Inflammatory macrophage treated with lipopolysaccharide for 1 hour (primary cell): Measurements from ENCODE around the gene ASPG.

Experiments
- DNase-seq, 2 donors: peaks; one replicate each; pipeline ENCODE4 v3.0.0-alpha.2; 2020 to 2022

ASPG gene

DNA sequence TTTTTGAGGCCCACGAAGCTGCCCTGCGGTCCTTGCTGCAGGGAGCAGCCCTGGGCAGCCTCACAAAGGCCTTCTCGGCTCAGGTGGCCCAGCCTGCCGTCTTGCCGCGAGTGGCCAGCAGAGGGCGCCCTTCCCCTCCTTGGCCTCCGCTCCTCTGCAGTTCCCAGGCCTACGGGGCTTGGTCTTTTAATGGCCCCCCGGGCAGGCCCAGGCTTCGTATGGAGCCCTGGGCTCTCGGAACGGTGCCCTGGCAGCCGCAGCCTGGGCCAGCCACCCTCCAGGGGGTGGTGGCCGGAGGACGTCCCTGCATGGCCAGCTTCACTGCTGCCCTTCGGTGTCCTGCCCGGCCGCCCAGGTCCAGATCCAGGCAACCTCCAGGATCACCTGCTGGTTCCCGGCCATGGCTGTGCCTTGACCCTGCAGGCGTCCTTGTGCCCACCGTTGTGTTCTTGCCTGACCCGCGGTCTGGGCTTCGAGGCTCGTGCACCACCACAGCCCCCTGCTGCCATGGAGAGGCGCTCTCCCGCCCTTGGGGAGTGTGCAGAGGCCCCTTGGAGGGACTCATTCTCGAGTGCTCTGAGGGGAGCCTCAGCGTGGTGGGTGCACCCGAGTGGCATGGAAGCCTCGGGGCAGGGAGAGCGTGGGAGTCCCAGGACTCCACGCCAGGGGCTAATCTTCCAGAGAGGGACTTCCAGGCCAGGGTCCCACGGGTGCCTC is 9.4 kb downstream of the ASPG start:
- peak in 1 of 2 donors; percentile 69 for DNase-seq

DNA sequence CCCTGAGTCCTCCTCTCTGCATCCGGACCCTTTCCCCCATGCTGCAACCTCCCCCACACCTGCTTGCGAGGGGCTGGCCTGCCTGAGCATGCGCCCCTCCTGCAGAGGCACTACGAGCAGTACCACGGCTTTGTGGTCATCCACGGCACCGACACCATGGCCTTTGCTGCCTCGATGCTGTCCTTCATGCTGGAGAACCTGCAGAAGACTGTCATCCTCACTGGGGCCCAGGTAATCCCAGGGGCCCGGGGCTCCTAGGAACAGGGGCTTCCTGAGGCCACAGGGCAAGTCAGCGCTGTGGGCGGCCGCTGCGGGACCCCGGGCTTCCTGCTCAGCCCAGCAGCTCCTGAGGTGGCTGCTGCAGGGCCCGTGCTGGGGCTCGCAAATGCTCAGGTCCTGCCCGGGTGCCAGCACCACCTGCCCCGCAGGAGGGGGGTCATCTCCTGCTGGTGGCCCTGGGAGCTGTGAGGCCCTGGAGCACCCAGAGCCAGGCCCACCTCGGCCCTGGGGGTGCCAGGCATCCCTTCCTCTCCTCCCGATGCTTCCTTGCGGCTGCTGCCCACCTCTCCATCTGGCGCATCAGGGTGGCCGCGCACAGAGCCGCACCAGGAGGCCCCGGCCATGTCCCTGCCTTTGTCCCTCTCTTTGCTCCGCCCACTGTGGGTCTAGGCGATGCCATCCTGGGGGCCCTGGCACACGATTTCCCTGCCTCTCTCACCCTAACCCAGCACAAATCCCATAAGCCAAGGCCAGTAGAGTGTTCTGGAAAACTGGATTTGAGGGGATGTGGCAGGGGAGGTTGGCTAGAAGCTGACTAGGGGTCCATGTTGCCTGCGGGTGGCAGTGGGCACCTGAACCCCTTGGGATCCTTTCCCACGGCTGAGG is 10.2 kb downstream of the ASPG start:
- no peak for DNase-seq

DNA sequence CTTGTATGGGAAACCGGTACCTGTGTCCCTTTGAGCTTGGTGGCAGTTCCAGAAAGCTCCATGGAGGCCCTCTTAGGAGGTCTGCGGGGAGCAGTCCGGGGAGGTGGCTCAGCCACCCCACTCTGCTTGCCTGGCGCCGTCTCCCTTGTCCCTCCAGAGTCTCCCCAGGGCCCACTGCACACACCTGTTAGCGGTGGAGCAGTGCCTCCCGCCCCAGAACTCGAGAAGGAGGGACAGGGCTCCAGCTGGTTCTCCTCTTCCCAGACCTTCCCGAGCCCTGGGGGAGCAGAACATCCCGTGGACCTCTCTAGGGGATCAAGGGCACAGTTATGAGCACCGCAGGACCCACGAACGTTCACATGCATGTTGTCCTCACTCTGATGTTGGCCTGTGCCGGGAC is 10.8 kb downstream of the ASPG start:
- no peak for DNase-seq

DNA sequence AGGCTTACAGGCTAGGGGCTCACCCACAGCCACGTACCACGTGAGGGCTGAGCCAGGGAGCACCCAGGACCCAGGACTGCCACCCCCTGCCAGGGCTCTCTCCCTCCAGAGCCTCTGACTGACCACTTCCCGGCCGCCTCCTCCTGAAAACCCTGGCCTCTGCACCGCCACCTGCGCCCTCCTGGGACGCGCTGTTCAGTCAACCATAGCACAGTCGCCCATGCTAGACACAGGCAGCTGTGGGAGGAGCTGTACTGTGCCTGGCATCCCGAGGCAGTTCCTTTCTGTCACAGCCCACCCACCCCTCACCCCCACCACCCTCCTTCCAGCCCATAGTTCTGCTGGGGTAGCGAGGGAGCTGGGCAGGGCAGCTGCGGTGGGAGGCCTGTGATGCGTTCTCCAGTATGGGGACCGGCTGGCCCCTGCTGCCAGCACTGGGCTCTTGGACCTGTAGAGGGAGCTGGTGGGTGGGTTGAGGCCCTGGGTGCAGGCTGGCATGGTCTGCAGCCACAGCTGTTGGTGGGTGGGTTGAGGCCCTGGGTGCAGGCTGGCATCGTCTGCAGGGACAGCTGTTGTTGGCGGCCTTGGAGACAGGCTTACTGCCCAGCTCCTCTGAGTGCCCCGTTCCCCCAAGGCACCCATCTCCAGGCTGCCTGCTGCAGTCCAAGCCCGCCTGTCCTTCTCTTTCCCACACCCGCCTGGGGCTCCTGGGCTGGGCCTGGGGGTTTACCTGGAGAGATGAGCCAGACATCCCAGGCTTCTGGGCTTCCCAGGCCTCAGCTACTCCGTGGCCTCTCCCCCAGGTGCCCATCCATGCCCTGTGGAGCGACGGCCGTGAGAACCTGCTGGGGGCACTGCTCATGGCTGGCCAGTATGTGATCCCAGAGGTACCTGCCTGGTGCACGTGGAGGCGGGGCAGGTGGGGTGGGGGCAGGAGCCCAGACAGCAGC is 11.5 kb downstream of the ASPG start:
- no peak for DNase-seq

DNA sequence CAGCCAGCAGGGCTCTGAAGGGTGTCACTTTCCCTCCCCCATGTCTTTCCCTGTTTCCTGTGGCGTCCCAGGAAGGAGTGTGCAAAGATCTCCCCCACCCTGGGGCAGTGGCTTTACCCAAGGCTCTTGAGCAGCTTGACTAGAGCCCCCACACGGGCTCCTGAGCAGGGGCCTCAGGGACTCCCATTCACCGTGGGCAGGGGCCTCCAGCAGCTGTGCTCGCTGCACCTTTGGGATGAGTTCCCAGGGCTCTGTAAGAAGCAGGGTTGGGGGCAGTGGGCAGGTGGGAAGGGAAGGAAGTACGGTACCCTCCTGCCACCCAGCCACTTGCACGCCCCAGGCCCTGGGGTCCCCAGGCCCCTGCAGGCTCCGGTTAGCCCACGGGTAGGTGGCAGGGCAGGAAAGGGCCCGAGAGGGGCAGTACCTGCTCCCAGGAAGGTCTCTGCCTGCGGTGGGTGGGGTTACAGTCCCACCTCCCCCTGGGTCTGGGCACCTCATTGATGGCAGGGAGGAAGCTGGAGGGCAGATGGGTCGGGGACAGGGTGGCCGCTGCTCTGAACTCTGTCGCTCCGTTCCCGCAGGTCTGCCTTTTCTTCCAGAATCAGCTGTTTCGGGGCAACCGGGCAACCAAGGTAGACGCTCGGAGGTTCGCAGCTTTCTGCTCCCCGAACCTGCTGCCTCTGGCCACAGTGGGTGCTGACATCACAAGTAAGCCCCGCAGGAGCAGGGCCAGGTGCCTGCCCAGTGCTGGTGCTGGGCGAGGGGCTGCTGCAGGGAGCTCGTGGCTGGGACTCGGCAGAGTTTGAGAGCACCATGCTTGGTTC is 13.0 kb downstream of the ASPG start:
- DNase-seq: no peak

DNA sequence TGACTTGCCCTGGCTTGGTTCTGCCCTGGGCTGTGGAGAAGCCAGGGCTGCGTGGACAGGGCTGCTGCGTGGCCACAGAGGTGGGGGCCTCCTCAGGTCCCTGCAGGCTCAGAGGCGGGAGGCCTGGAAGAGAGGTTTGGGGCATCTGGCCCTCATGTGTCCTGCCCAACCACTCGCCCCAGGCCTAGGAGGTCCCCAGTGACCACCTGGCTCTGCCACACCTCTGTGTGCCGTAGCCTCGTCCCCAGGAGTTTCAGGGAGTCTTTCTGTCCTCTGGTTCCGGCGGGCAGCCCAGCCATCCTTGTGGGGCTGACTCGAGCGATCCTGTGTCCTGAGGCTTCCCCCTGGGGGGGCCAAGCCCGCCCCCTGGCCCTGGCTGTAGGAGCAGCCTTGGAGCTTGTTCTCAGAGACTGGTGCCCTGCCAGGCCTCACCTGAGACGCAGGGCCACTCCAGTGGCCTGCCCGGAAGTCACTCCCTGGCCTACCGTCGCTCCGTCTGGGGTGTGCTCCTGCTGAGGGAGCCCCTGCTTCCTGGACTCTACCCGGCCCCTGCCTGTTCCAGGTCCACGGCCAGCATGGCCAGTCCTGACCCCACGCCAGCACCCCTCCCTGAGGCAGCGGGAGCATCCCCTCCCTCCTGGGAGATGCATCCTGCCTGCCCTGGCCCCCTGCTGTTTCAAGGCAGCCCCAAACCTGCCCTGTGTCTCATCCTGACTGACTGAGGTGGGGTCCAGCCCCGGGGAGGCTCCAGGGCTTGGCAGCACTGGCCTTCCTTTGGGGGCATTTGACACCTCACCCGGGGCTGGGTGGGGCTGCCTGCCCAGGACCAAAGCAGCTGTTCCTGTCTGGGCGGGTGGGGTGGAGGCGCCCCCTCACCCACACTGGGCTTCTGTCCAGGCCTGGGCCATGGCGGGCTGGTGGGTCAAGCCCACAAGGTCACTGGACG is 13.9 kb downstream of the ASPG start:
- DNase-seq: no peak

DNA sequence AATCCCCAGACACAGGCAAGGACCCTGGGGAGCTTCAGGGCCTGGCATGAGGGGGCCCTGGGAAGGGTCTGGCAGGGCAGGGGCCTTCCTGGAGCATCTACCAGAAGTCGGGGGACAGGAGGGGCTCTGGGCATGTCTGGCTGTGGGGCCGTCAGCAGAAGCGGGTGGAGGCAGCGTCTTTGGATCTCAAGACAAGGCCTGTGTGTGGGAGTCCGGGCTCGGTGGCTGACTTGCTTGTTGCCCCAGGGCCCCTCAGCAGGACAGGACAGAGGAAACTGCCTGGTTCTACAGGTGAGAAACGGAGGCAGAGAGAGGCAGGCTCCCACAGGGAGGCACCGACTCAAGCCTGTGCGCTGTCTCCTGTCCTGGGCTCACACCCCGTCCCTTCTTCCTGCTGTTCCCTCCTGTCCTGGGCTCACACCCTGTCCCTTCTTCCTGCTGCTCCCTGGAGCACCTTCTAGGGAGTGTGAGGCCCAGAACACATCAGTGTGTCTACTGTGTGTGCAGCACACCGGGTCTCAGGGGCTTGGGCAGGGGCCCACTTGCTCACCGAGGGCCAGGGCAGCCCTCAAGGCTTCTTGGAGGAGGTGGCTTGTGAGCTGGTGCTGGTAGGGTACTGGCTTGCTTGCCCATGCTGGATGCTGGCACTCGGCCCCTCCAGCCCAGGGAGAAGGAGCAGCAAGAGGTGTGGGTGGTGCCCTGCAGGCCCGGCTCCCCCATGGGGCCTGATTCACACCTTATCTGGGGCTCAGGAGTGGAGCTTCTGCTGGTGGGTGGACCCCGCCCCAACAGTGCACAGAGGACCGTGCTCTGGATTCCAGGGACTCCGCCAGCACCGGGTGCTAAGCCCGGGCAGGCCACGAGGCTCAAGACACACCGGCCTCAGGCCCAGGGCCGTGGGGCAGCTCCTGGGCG is 14.9 kb downstream of the ASPG start:
- DNase-seq: no peak

DNA sequence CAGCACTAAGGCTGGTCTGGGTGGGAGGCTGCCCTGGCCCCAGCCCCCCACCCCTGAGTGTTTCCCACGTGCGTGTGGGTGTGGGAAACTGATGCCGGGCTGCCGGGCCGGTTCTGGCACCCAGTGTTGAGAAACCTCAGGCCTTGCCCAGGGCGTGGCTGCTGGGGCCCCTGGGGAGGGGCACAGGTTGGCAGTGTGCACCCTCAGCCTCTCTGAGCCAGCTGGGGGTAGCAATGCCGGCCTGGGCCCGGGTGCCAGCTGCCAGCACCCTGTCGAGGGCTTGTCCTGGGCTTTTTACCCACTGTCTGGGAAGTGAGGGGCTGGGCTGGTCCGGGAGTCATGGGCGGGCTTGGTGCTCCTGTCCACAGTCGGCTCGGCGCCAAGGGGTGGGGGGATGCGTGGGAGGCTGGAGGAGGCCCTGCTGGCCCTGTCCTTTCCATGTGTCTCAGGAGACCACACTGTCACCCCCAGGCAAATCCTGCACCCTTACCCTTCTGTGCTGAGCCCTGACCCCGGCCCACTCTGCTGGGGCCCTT is 15.7 kb downstream of the ASPG start:
- no peak for DNase-seq

DNA sequence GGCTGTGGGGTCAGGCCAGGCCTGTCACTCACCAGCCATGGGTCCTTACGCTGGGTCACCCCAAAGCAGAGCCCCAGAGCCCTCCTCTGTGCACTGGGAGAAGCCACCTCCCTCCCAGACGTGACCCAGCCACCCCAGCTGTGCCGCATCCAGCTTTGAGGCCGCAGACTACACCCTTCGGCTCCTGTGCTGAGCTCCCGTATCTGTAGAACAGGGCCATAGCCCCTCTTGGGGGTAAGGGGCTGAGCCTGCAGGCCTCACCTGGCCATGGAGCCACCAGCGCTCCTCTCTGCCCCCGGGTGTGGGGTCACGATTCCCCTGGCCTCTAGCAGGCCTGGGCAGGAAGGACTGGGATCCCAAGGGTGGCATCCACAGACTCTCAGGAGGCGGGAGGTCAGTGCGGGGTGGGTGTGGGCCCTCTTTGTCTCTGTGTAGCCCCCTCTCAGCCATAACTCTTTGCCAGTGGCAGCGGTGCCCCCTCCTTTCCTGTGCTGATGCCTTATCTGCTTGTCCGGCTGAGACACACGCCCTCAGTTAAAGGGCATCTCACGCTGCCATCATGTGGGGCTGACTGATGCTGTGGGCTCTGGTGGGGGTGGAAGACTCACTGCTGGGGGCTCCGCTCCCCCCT is 16.3 kb downstream of the ASPG start:
- no peak for DNase-seq

DNA sequence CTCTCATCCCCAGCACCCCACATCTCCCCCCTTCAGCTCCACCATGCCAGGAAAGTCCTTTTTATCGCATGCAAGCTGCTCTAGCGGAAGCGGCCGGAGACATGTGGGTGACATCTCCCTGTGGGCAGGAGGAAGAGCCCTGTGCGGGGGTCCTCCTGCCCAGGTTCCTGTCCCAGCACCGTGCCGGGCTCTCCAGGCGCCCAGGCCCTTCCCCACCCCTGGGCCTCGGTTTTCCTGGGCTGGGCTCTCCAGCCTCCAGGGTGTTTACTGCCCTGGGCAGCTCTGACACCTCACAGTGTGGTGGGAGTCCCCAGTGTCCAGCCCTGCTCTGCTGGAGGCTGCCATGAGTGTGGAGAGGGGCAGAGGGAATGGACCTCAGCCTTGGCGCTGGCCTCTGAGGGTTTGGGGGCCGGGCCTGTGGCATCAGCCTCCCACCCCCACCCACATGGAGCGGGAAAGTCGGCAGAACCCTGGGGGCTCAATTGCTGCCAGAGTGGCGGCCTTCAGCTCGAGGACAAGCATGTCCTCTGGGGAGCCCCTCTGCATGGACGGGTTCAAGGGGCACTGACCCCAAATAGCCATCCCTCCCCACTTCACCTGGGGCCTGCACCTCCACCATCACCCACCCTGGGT is 16.9 kb downstream of the ASPG start:
- no peak for DNase-seq

DNA sequence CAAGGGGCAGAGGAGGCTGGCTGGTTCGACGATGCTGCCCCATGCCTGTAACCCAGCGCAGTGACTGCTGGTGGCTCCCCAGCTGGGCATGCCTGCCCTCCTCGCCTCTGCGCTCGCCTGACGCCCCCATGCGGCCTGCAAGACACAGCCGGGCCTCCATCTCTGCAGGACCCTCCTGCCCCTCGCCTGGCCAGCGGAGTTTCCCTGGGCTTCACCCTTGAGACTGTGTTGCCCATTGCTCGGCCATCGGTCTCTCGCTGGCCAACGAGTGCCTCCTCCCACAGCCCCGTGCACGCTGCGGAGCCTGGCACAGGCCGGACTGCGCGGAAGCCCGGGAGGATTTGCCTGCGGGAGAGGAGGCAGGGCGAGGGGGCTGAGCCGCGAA is 17.6 kb downstream of the ASPG start:
- no peak for DNase-seq

DNA sequence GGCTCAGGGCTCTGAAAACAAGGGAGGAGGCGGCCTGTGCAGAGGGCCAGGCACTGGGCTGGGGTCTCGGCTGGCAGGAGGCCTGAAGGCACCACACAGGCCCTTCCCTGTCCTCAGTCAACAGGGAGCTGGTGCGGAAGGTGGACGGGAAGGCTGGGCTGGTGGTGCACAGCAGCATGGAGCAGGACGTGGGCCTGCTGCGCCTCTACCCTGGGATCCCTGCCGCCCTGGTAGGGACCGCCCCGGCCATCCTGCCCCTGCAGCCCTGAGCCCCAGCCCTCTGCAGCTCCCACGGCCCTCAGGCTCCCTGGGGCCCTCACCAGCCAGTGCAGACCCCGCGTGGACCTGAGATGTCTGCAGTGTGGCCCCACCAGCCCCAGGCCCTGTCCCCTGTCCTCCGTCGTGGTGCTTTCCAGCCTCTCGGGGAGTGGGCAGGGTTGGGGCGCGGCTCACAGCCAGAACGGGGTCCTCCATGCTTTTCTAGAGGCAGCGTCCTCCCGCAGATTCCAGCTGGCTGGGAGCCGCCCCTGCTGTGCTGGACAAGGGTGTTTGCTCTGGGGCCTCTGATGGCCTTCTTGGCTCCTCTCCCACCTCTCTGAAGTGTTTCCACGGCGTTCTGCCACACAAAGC is 18.1 kb downstream of the ASPG start:
- DNase-seq: no peak

DNA sequence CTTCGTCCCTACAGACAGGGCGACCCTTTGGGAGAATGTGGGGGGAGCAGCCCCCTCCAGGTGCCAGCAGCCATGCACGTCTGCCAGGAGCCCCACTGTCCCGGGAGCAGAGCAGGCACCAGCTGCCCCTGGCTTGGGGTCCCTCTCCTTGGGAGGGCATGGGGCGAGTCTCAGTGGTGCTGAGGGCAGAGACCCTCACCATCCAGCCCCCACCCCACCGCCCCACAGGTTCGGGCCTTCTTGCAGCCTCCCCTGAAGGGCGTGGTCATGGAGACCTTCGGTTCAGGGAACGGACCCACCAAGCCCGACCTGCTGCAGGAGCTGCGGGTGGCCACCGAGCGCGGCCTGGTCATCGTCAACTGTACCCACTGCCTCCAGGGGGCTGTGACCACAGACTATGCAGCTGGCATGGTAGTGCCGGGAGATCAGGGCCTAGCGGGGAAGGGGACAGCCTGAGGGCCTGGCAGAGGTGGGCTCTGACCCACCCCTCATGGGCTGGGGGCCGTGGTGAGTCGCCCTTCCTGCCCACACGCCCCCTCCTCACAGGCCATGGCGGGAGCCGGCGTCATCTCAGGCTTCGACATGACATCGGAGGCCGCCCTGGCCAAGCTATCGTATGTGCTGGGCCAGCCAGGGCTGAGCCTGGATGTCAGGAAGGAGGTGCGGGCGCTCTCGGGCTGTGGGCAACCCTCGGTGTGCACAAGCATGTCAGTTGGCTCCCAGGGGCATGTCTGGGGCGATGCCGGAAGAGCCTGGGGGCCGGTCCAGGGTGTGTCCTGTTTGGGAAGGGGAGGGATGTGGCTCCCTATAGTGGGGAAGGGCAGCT is 18.8 kb downstream of the ASPG start:
- no peak for DNase-seq

DNA sequence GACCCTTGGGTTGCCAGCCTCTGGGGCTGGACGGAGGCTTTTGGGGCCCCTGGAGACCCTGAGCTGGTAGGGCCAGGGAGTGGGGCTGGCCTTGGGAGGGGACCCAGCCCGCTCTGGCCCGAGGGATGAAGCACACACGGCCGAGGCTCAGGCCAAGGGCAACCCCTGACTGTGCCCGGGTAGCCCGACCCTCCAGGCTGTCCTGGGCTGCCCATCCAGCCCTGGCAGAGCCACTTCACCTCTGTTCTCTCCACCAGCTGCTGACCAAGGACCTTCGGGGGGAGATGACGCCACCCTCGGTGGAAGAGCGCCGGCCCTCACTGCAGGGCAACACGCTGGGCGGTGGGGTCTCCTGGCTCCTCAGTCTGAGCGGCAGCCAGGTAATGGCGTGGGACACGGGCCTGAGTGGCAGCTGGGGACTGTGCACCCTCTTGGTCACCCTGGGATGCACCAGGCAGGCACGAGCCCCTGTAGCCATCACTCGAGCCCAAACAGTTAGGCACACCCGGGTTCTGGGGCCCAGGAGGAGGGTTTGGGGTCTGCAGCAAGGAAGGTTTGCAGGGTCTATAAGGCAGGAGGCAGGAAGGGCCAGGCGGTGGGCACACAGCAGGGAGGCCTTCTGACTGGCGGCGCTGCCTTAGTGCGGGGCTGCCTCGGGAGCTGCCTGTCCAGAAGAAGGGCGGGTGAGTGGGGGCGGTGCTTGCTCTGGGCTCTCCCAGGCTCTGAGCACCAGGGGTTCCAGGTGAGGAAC is 19.7 kb downstream of the ASPG start:
- no peak for DNase-seq

DNA sequence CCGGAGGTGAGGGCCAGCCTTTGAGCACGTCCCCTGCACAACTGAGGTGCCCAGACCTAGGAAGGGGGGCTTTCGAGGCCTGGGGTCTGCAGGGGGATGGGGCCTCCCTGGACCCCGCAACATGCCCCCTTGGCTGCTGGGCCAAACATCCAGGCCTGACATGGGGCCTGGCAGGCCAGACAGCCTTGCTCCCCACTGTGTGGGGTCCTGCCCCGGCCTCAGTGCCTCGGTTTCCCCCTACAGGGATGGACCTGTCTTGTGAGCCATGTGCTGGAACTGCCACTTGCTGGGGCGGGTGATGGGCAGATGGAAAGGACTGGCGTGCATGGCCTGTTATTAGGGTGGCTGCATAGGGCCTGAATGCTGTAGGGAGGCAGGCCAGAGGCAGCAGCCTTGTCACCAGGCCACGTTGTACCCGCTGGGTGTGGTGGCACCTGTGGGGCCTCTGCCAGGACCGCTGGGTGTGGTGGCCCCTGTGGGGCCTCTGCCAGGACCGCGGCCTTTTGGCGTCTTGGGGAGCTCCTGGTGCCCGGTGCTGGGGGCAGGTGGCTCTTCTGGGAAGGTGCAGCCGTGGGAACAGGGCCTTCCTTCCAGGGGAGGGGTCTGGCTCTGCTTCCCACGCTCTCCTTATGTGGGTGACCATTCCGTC is 20.4 kb downstream of the ASPG start:
- DNase-seq: no peak

DNA sequence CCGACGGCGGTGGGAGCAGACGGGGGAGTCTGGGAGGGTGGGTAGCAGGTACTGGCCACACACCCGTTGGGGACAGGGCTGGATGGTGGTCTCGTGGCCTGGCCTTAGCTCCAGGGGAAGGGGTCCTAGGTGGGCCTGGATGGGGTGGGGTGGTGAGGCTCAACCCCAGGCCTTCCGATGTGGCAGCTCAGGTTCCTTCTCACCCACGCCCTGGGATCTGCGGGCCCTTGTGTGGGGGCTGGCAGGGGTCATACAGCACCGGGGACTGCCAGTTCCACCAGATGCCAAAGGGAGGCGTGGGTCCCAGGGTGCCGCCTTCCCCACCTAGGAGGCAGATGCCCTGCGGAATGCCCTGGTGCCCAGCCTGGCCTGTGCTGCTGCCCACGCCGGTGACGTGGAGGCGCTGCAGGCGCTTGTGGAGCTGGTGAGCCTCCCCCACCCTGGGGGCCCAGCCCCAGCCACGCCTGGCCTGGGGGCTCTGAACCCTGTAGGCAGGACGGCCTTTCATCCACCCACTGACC is 21.0 kb downstream of the ASPG start:
- no peak for DNase-seq
